HG03469 (cell line): ENCODE measurements around the gene EPHA3.

Experiments used
- ATAC-seq: cut with Tn5 transposase; IDR thresholded peaks from one replicate; pipeline ENCODE4 v1.9.1; 2021; ENCODE audit warnings: mild to moderate bottlenecking, moderate library complexity, moderate number of reproducible peaks; ENCODE audit not compliant: unreplicated experiment

Gene EPHA3

GRCh38 chr3:89434621-89435380 is 327.4 kb downstream of the EPHA3 start:
- no peak for ATAC-seq

- no peak for ATAC-seq
Observed at GRCh38 chr3:89436846-89437245, 329.4 kb downstream of the EPHA3 start.

- ATAC-seq = no peak
Observed at GRCh38 chr3:89440386-89440785, 333.0 kb downstream of the EPHA3 start.

- ATAC-seq = no peak
Observed at GRCh38 chr3:89441141-89441540, 333.7 kb downstream of the EPHA3 start.

- no peak for ATAC-seq
Observed at GRCh38 chr3:89446593-89446992, 339.2 kb downstream of the EPHA3 start.

- no peak for ATAC-seq
Observed at GRCh38 chr3:89447243-89447642, 339.8 kb downstream of the EPHA3 start.

GRCh38 chr3:89449086-89449485 is 341.7 kb downstream of the EPHA3 start:
- ATAC-seq = no peak

GRCh38 chr3:89452066-89452465 is 344.6 kb downstream of the EPHA3 start:
- no peak for ATAC-seq

GRCh38 chr3:89455240-89455639 is 347.8 kb downstream of the EPHA3 start:
- ATAC-seq = no peak

GRCh38 chr3:89467898-89468363 is 360.5 kb downstream of the EPHA3 start:
- ATAC-seq = no peak

- no peak for ATAC-seq
Observed at GRCh38 chr3:89472101-89472500, 364.7 kb downstream of the EPHA3 start.

- no peak for ATAC-seq
Observed at GRCh38 chr3:89474333-89475130, 367.1 kb downstream of the EPHA3 start.

- ATAC-seq = no peak
Observed at GRCh38 chr3:89488800-89489580, 381.6 kb downstream of the EPHA3 start.

- ATAC-seq = no peak
Observed at GRCh38 chr3:89490129-89490528, 382.7 kb downstream of the EPHA3 start.

- ATAC-seq = no peak
Observed at GRCh38 chr3:89494734-89495133, 387.3 kb downstream of the EPHA3 start.

- ATAC-seq = no peak
Observed at GRCh38 chr3:89503891-89504391, 396.5 kb downstream of the EPHA3 start.

GRCh38 chr3:89504432-89504831 is 397.0 kb downstream of the EPHA3 start:
- ATAC-seq = no peak

GRCh38 chr3:89506462-89507103 is 399.2 kb downstream of the EPHA3 start:
- no peak for ATAC-seq

- no peak for ATAC-seq
Observed at GRCh38 chr3:89521328-89521727, 413.9 kb downstream of the EPHA3 start.

- ATAC-seq = no peak
Observed at GRCh38 chr3:89522155-89522554, 414.7 kb downstream of the EPHA3 start.

GRCh38 chr3:89525609-89526008 is 418.2 kb downstream of the EPHA3 start:
- ATAC-seq = no peak
